GM12878 (cell line): ENCODE data around the gene PTGIS. TPM values are rescaled to one million over a fixed set of nuclear protein-coding genes. Genes with fewer than 3 reads are reported as not detected.

Experiments used
- ATAC-seq: fragments of 200-7000 bp; cut with Tn5 transposase; 3 replicates; pipeline ENCODE4 v1.9.1; 2020; ENCODE audit warnings: mild to moderate bottlenecking, moderate library complexity
- BruUV-seq: library from RNA; stranded (reverse); fragments of 400-500 nt; replicated peaks from 2 replicates; lab custom pipeline; 2021; lab: Mats Ljungman, UMichigan
- CTCF ChIA-PET: fragments of 300-600 bp; sonication (Branson Sonifier 250); formaldehyde crosslinking; extraction: SDS; loops from one replicate; lab custom pipeline; 2021; ENCODE audit warnings: inconsistent platforms; lab: Yijun Ruan, JAX
- POLR2A ChIA-PET: fragments of 350-600 bp; formaldehyde crosslinking; extraction: SDS; loops from one replicate; lab custom pipeline; 2021; ENCODE audit warnings: inconsistent platforms; lab: Charles Lee
- RAD21 ChIA-PET: fragments of 300-600 bp; sonication (Branson Sonifier 250); formaldehyde crosslinking; loops from one replicate; lab custom pipeline; 2023; ENCODE audit warnings: antibody characterized with exemption; ENCODE audit not compliant: unreplicated experiment; lab: Charles Lee
- SMC1A ChIA-PET: fragments of 300-600 bp; sonication (Branson Sonifier 250); formaldehyde crosslinking; loops from one replicate; lab custom pipeline; 2023; ENCODE audit not compliant: unreplicated experiment, uncharacterized antibody; lab: Charles Lee
- DNase-seq: peaks from one replicate; pipeline ENCODE4 v3.0.0-alpha.2; 2011; ENCODE audit warnings: low read depth, low spot score
- FAIRE-seq: peaks from 3 replicates; lab custom pipeline; 2011; peaks lifted over from hg19 to GRCh38; lab: Jason Lieb, UNC
- H2AFZ ChIP-seq: 2 replicates; pipeline ENCODE4 v1.6.0; 2011; ENCODE audit warnings: low read depth, low read length, control low read depth; ENCODE audit not compliant: control insufficient read depth
- H3K27ac ChIP-seq: 2 replicates; pipeline ENCODE4 v1.5.1; 2011; ENCODE audit warnings: control low read depth; ENCODE audit not compliant: control insufficient read depth, insufficient read depth
- H3K27me3 ChIP-seq, 2 experiments: replicated peaks in 1 of 2; 2 replicates each; pipeline versions ENCODE4 v1.6.0 to v1.6.1; 2011; ENCODE audit warnings: low read length in 1 of 2; ENCODE audit not compliant: control insufficient read depth in 2 of 2, insufficient read depth in 2 of 2
- H3K36me3 ChIP-seq, 2 experiments: 2 replicates each; pipeline ENCODE4 v1.5.1; 2011; ENCODE audit warnings: low read length in 1 of 2; ENCODE audit not compliant: control insufficient read depth in 2 of 2, insufficient read depth in 2 of 2
- H3K4me1 ChIP-seq: 2 replicates; pipeline ENCODE4 v1.6.1; 2011; ENCODE audit warnings: mild to moderate bottlenecking, low read length, moderate library complexity, mixed read lengths; ENCODE audit not compliant: control insufficient read depth, insufficient read depth
- H3K4me2 ChIP-seq: 2 replicates; pipeline ENCODE4 v1.6.0; 2011; ENCODE audit warnings: control low read depth; ENCODE audit not compliant: control insufficient read depth, insufficient read depth
- H3K4me3 ChIP-seq: fragments of 200-600 bp; sonication (generic); 2 replicates; pipeline ENCODE4 v1.5.1; 2016
- H3K79me2 ChIP-seq: 2 replicates; pipeline ENCODE4 v1.6.0; 2011; ENCODE audit warnings: low read length; ENCODE audit not compliant: control insufficient read depth, insufficient read depth
- H3K9ac ChIP-seq: 2 replicates; pipeline ENCODE4 v1.8.0; 2011; ENCODE audit warnings: low read length, control low read depth, mixed read lengths; ENCODE audit not compliant: control insufficient read depth, insufficient read depth
- H3K9me3 ChIP-seq: replicated peaks from 3 replicates; pipeline ENCODE4 v1.5.1; 2011; ENCODE audit warnings: mild to moderate bottlenecking, low read length; ENCODE audit not compliant: control insufficient read depth, insufficient read depth
- H4K20me1 ChIP-seq: 2 replicates; pipeline ENCODE4 v1.6.0; 2011; ENCODE audit not compliant: control insufficient read depth, insufficient read depth
- ATF7 ChIP-seq: fragments of 450-650 bp; IDR thresholded peaks from 2 replicates; pipeline ENCODE4 v1.6.1; 2016; ENCODE audit warnings: low read depth, mild to moderate bottlenecking
- CREM ChIP-seq: IDR thresholded peaks from 2 replicates; pipeline ENCODE4 v1.6.1; 2014; ENCODE audit warnings: antibody characterized with exemption, low read depth
- ETV6 ChIP-seq, 2 experiments: fragments of 450-650 bp in 1 of 2; IDR thresholded peaks in 1 of 2; conservative IDR thresholded peaks in 1 of 2; 2 replicates each; pipeline ENCODE4 v1.6.1; 2014; ENCODE audit warnings: antibody characterized with exemption in 1 of 2, borderline replicate concordance in 1 of 2, low read depth in 1 of 2, mild to moderate bottlenecking in 1 of 2, moderate library complexity in 1 of 2
- KAT2A ChIP-seq: conservative IDR thresholded peaks from 2 replicates; pipeline ENCODE4 v1.6.1; 2011; ENCODE audit warnings: low read depth, low read length; ENCODE audit not compliant: control insufficient read depth
- LARP7 ChIP-seq: fragments of 450-650 bp; IDR thresholded peaks from 2 replicates; pipeline ENCODE4 v1.6.1; 2017; ENCODE audit warnings: mild to moderate bottlenecking
- MTA3 ChIP-seq: IDR thresholded peaks from 2 replicates; pipeline ENCODE4 v1.6.1; 2012; ENCODE audit warnings: low read length, inconsistent platforms, borderline replicate concordance
- PAX5 ChIP-seq: IDR thresholded peaks from 2 replicates; pipeline ENCODE4 v1.6.1; 2011; ENCODE audit warnings: low read depth, low read length, borderline replicate concordance
- RFX5 ChIP-seq: IDR thresholded peaks from 2 replicates; pipeline ENCODE4 v1.6.1; 2011; ENCODE audit warnings: low read depth, low read length, improper control_type of control experiment
- SIX5 ChIP-seq: IDR thresholded peaks from 2 replicates; pipeline ENCODE4 v1.6.1; 2011; ENCODE audit warnings: mild to moderate bottlenecking, low read depth, low read length, moderate library complexity; ENCODE audit not compliant: severe bottlenecking
- TCF3 ChIP-seq: IDR thresholded peaks from 2 replicates; pipeline ENCODE4 v1.6.1; 2012; ENCODE audit warnings: low read depth, mild to moderate bottlenecking, low read length, borderline replicate concordance; ENCODE audit not compliant: insufficient read depth
- USF1 ChIP-seq: IDR thresholded peaks from 2 replicates; pipeline ENCODE4 v1.6.1; 2011; ENCODE audit warnings: borderline replicate concordance, low read depth, mild to moderate bottlenecking, moderate library complexity, mixed read lengths, low read length; ENCODE audit not compliant: insufficient read depth; ENCODE audit errors: extremely low read length
- WRNIP1 ChIP-seq: IDR thresholded peaks from 2 replicates; pipeline ENCODE4 v1.6.1; 2011; ENCODE audit warnings: low read depth, low read length, improper control_type of control experiment, borderline replicate concordance
- WGBS: methylation state at CpG from one replicate; pipeline ENCODE4 v1.1.6; 2016; ENCODE audit warnings: low lambda C conversion rate; ENCODE audit not compliant: insufficient replicate concordance, insufficient coverage; ENCODE audit errors: missing lambda C conversion rate; 5-methylcytosine and 5-hydroxymethylcytosine counted together
- in situ Hi-C: fragments of 300-500 bp; cut with MboI; formaldehyde crosslinking; loops from 9 replicates; pipeline ENCODE4 v1.14.3; 2018; ENCODE audit warnings: mixed read lengths
- intact Hi-C: fragments of 100-400 bp; cut with micrococcal nuclease; formaldehyde crosslinking; loops from one replicate; pipeline ENCODE4 v1.14.2; 2022; ENCODE audit not compliant: unreplicated experiment
- polyA plus RNA-seq, 11 experiments: library from polyadenylated mRNA; depleted of rRNA in 4 of 11; unstranded in 6 of 11; stranded (reverse) in 5 of 11; fragments of >200 nt; fragmentation: Nextera tagmentation in 4 of 11; fragmentation: Illumina TruSeq in 1 of 11; extraction: Ambion mirVana in 4 of 11; extraction: Trizol in 1 of 11; gene quantifications; 1 replicate in 1 of 11; 2 replicates in 10 of 11; pipeline versions ENCODE4 v1.2.1 to v1.2.3, GENCODE V29; 2011 to 2016; ENCODE audit warnings: inconsistent platforms in 2 of 11, missing spikeins in 2 of 11, low read depth in 1 of 11
- total RNA-seq, 4 experiments: library from RNA; depleted of rRNA in 3 of 4; stranded (reverse); fragments of >200 nt in 3 of 4; fragmentation: Illumina TruSeq in 1 of 4; extraction: Trizol in 1 of 4; gene quantifications; 2 replicates each; pipeline versions ENCODE4 v1.2.1 to v1.2.3, GENCODE V29; 2013 to 2021
- TF ChIP-seq, protein P1 (sequence below): fragments of 450-650 bp; IDR thresholded peaks from 2 replicates; pipeline ENCODE4 v1.6.1; 2017; ENCODE audit warnings: mild to moderate bottlenecking, moderate library complexity
- TF ChIP-seq, protein P2 (sequence below): fragments of 450-650 bp; IDR thresholded peaks from 2 replicates; pipeline ENCODE4 v1.6.1; 2018; ENCODE audit warnings: mild to moderate bottlenecking, low read depth, moderate library complexity; ENCODE audit not compliant: partially characterized antibody

Gene PTGIS
- total and polyA plus RNA-seq, 10 of the 15 experiments (the other 5 are each of a cell fraction or from before 2014, with no cell fraction given), result 0.10 TPM; not detected in 9

GRCh38 chr20:49561806-49562205 is 6.1 kb downstream of the PTGIS start:
- SMC1A ChIA-PET, result interaction anchor here (0.6 kb wide), 1 partner anchor 159 kb away, joined by 3 read pairs; no protein-coding TSS in a partner anchor
- POLR2A ChIA-PET, result no interaction called here
- H3K79me2 ChIP-seq, result no peaks in the 10 kb centered on the region
- TF ChIP-seq LARP7 (no peak), ETV6 (conservative IDR thresholded peaks at IDR 0.05 in 1 of 2, IDR thresholded peaks at IDR 0.05 in 1 of 2; ENCODE audit: borderline replicate concordance in 1 of 2, low read depth in 1 of 2) (no peak), TCF3 (no peak), RFX5 (no peak), PAX5 (no peak), MTA3 (no peak), WRNIP1 (no peak), CREM (no peak), SIX5 (no peak), USF1 (no peak), KAT2A (no peak), ATF7 (no peak)
- TF ChIP-seq, protein P1, sequence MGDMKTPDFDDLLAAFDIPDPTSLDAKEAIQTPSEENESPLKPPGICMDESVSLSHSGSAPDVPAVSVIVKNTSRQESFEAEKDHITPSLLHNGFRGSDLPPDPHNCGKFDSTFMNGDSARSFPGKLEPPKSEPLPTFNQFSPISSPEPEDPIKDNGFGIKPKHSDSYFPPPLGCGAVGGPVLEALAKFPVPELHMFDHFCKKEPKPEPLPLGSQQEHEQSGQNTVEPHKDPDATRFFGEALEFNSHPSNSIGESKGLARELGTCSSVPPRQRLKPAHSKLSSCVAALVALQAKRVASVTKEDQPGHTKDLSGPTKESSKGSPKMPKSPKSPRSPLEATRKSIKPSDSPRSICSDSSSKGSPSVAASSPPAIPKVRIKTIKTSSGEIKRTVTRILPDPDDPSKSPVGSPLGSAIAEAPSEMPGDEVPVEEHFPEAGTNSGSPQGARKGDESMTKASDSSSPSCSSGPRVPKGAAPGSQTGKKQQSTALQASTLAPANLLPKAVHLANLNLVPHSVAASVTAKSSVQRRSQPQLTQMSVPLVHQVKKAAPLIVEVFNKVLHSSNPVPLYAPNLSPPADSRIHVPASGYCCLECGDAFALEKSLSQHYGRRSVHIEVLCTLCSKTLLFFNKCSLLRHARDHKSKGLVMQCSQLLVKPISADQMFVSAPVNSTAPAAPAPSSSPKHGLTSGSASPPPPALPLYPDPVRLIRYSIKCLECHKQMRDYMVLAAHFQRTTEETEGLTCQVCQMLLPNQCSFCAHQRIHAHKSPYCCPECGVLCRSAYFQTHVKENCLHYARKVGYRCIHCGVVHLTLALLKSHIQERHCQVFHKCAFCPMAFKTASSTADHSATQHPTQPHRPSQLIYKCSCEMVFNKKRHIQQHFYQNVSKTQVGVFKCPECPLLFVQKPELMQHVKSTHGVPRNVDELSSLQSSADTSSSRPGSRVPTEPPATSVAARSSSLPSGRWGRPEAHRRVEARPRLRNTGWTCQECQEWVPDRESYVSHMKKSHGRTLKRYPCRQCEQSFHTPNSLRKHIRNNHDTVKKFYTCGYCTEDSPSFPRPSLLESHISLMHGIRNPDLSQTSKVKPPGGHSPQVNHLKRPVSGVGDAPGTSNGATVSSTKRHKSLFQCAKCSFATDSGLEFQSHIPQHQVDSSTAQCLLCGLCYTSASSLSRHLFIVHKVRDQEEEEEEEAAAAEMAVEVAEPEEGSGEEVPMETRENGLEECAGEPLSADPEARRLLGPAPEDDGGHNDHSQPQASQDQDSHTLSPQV, result no peak
- TF ChIP-seq, protein P2, sequence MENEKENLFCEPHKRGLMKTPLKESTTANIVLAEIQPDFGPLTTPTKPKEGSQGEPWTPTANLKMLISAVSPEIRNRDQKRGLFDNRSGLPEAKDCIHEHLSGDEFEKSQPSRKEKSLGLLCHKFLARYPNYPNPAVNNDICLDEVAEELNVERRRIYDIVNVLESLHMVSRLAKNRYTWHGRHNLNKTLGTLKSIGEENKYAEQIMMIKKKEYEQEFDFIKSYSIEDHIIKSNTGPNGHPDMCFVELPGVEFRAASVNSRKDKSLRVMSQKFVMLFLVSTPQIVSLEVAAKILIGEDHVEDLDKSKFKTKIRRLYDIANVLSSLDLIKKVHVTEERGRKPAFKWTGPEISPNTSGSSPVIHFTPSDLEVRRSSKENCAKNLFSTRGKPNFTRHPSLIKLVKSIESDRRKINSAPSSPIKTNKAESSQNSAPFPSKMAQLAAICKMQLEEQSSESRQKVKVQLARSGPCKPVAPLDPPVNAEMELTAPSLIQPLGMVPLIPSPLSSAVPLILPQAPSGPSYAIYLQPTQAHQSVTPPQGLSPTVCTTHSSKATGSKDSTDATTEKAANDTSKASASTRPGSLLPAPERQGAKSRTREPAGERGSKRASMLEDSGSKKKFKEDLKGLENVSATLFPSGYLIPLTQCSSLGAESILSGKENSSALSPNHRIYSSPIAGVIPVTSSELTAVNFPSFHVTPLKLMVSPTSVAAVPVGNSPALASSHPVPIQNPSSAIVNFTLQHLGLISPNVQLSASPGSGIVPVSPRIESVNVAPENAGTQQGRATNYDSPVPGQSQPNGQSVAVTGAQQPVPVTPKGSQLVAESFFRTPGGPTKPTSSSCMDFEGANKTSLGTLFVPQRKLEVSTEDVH, result no peak

More at GRCh38 chr20:49561806-49562205, 6.1 kb downstream of the PTGIS start:
- Histone ChIP-seq H3K4me1 (no peaks in the 10 kb centered on the region), H3K27ac (no peak overlapping the region), H4K20me1 (no peaks in the 10 kb centered on the region), H3K36me3 (no peaks in the 10 kb centered on the region), H3K9ac (no peak overlapping the region), H2AFZ (no peak overlapping the region), H3K27me3 (peaks cover 2 to 3% of the 10 kb centered on the region in 2 experiments; a peak in 3 of 4 replicates), H3K9me3 (no peaks in the 10 kb centered on the region), H3K4me2 (no peak overlapping the region), H3K4me3 (no peak overlapping the region)
- intact Hi-C loops (no loop called here), in situ Hi-C loops (no loop called here)
- CTCF ChIA-PET, result interaction anchor here (0.9 kb wide), 1 partner anchor 17 kb away, joined by 3 read pairs; no protein-coding TSS in a partner anchor
- no peak for ATAC-seq
- no peak for DNase-seq
- BruUV-seq, result no TSS peak
- 13% methylated on average over 2 of the region's 2 CpGs for WGBS
- no peak for FAIRE-seq
- RAD21 ChIA-PET, result no interaction called here
